Endothelial cell of hepatic sinusoid (primary cell): ENCODE results near the gene SLC35G4.
"Not testable (repeated sequence)": the region's sequence is repeated elsewhere in the genome, so short reads cannot be mapped to it uniquely, and the experiment has no call there.

ENCODE experiments used
- in situ Hi-C: cut with HindIII; loops from 2 replicates; pipeline ENCODE4 v1.10.0; 2017; ENCODE audit warnings: low sequenced_read_pairs

SLC35G4 gene

GRCh38 chr18:11613611-11614010 is 4.2 kb downstream of the SLC35G4 start:
- in situ Hi-C loops: not testable (repeated sequence)

DNA sequence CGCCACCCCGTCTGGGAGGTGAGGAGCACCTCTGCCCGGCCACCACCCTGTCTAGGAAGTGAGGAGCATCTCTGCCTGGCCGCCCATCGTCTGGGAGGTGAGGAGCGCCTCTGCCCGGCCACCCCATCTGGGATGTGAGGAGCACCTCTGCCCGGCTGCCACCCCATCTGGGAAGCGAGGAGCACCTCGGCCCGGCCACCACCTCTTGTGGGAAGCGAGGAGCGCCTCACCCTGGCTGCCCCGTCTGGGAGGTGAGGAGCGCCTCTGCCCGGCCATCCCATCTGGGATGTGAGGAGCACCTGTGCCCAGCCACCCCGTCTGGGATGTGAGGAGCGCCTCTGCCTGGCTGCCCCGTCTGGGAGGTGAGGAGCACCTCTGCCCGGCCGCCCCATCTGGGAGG is 4.6 kb downstream of the SLC35G4 start:
- in situ Hi-C loops: not testable (repeated sequence)

GRCh38 chr18:11614981-11615380 is 5.6 kb downstream of the SLC35G4 start:
- in situ Hi-C loops: not testable (repeated sequence)

DNA sequence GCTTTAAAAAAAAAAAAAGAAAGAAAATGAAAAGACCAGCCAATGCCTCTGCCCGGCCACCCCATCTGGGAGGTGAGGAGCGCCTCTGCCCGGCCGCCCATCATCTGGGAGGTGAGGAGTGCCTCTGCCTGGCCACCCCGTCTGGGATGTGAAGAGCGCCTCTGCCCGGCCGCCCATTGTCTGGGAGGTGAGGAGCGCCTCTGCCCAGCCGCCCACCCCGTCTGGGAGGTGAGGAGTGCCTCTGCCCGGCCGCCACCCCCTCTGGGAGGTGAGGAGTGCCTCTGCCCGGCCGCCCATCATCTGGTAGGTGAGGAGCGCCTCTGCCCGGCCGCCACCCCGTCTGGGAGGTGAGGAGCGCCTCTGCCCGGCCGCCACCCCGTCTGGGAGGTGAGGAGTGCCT is 37.9 kb downstream of the SLC35G4 start:
- in situ Hi-C loops: not testable (repeated sequence)

DNA sequence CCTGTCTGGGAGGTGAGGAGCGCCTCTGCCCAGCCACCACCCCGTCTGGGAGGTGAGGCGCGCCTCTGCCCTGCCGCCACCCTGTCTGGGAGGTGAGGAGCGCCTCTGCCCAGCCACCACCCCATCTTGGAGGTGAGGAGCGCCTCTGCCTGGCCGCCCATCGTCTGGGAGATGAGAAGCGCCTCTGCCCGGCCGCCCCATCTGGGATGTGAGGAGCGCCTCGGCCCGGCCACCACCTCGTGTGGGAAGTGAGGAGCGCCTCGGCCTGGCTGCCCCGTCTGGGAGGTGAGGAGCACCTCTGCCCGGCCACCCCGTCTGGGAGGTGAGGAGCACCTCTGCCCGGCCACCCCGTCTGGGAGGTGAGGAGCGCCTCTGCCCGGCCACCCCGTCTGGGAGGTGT is 38.4 kb downstream of the SLC35G4 start:
- in situ Hi-C loops: not testable (repeated sequence)

DNA sequence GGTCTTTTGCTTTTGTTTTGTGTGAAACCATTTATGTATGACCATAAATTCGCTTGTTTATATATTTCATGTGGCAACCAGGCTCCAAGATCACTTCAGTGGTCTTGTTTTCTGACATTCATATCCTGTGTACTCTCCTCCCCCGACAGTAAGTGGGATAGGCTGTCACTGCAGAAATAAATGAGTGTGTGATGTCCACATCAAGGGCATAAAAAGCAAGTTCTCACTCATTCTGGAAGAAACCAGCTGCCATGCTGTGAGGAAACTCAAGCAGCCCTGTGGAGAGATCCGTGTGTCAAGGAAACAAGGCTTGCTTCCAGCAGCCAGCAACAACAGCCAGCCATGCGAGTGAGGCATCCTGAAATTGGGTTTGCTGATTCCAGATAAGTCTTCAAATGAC is 40.4 kb downstream of the SLC35G4 start:
- in situ Hi-C loops: no loop called here

GRCh38 chr18:11651899-11652298 is 42.5 kb downstream of the SLC35G4 start:
- in situ Hi-C loops: no loop called here

- in situ Hi-C loops: no loop called here
Measured at GRCh38 chr18:11653521-11653920, 44.1 kb downstream of the SLC35G4 start.

GRCh38 chr18:11654736-11655605 is 45.6 kb downstream of the SLC35G4 start:
- in situ Hi-C loops: no loop called here

- in situ Hi-C loops: no loop called here
Measured at GRCh38 chr18:11655606-11655932, 46.2 kb downstream of the SLC35G4 start.

- in situ Hi-C loops: no loop called here
Measured at GRCh38 chr18:11657152-11657551, 47.8 kb downstream of the SLC35G4 start.

DNA sequence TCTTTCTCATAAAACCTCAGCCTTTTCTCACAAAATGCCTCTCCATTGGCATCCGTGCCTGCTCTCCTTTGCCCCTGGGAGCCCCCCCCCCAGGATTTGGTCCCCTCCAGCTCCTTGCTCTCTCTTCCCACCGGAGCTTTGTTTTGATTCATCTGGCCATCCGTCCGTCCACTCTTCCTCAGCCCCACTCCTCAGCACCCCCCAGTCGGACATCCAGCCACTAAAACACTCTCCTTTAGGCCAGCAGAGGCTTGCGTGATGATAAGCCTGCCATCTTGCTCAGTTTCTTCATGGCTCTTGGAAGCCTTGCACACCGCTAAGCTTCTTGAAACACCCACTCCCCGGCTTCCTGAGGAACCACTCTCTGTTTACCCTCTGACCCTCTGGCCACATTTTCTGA is 48.2 kb downstream of the SLC35G4 start:
- in situ Hi-C loops: no loop called here

DNA sequence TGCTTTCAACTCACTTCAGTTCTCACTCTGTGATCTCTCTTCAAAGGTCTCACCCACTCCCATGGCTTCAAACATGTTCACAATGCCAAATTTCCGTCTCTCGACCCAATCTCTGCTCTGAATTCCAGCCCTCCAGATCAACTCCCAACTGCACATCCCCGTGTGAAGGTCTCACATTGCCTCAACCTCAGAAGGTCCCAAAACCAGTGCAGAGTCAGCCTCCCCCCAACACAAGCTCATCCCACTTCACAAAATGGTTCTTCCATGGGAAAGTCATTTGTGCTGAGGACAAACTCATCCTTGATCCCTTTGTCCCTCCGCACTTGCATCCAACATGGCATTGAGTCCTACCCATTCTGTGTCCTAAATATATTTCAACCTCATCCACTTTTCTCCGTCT is 48.6 kb downstream of the SLC35G4 start:
- in situ Hi-C loops: no loop called here

GRCh38 chr18:11658989-11659388 is 49.6 kb downstream of the SLC35G4 start:
- in situ Hi-C loops: no loop called here
